ENCODE results near the gene PRPF18. TPM values are rescaled to one million over a fixed set of nuclear protein-coding genes. Genes with fewer than 3 reads are reported as not detected.

PRPF18 gene
- polyA plus RNA-seq, 2 donors: 6.6 to 13.4 TPM

DNA sequence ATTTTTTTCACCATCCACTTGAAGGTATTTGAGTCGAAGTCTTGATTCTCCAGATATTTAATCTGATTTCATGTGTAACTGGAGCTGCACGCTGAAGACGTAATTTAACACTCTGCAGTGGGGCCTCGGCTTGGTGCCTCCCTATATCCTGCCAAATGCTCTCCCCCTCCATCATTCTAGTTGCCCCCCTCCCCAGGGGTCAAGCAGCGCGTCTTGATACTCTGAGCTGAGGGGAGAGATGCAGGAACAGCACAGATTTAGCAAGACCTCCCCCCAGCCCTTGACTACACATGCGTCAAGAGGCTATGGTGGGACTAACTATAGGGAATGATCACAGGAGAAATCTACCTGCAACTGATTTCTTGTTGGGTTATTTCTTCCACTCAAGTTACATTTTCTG lies 85.8 kb downstream of the PRPF18 start:
- no peak overlapping the region for H3K4me3 ChIP-seq (ENCODE audit: low read depth in 1 of 2, low read length in 2 of 2)
- H3K9me3 ChIP-seq (ENCODE audit: control insufficient read depth in 2 of 2, insufficient read depth in 1 of 2, low read depth in 1 of 2, low read length in 1 of 2): no peaks in the 10 kb centered on the region
- peaks cover 7 to 15% of the 10 kb centered on the region in 2 donors for H3K36me3 ChIP-seq (ENCODE audit: control insufficient read depth in 2 of 2, insufficient read depth in 2 of 2, low read length in 1 of 2)
- no peaks in the 10 kb centered on the region for H3K4me1 ChIP-seq (ENCODE audit: control insufficient read depth in 2 of 2, insufficient read depth in 2 of 2, low read length in 1 of 2)
- H3K27ac ChIP-seq (ENCODE audit: low read depth in 2 of 2, low read length in 1 of 2): no peak overlapping the region
- 78 to 84% methylated on average over 7 of the region's 7 CpGs for WGBS, 2 donors
- H3K27me3 ChIP-seq (ENCODE audit: control insufficient read depth in 1 of 2, insufficient read depth in 2 of 2, low read length in 2 of 2): no peaks in the 10 kb centered on the region

DNA sequence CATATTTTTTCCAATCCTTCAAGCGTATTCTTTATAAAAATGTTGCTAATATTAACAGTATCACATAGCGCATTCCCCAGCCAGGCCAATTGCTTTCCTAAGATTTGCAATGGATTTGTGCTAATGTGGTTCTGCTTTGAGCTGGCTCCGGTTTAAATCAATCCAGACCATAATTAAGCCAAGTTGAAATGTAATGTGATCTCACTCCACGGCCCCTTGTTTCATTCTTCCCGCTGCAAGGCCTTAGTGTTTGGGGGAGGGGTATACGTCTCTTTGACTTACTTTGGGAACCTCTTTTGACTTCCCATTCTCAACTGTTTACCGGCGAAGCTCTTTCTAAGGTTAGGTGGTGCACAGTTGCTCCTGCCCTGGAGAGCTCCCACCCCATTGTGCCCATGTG lies 86.4 kb downstream of the PRPF18 start:
- Histone ChIP-seq H3K36me3 (ENCODE audit: control insufficient read depth in 2 of 2, insufficient read depth in 2 of 2, low read length in 1 of 2) (peaks cover 7 to 15% of the 10 kb centered on the region in 2 donors), H3K4me1 (ENCODE audit: control insufficient read depth in 2 of 2, insufficient read depth in 2 of 2, low read length in 1 of 2) (no peaks in the 10 kb centered on the region), H3K4me3 (ENCODE audit: low read depth in 1 of 2, low read length in 2 of 2) (no peak overlapping the region), H3K9me3 (ENCODE audit: control insufficient read depth in 2 of 2, insufficient read depth in 1 of 2, low read depth in 1 of 2, low read length in 1 of 2) (no peaks in the 10 kb centered on the region), H3K27ac (ENCODE audit: low read depth in 2 of 2, low read length in 1 of 2) (no peak overlapping the region), H3K27me3 (ENCODE audit: control insufficient read depth in 1 of 2, insufficient read depth in 2 of 2, low read length in 2 of 2) (no peaks in the 10 kb centered on the region)
- 74 to 80% methylated on average over 8 of the region's 8 CpGs for WGBS, 2 donors

DNA sequence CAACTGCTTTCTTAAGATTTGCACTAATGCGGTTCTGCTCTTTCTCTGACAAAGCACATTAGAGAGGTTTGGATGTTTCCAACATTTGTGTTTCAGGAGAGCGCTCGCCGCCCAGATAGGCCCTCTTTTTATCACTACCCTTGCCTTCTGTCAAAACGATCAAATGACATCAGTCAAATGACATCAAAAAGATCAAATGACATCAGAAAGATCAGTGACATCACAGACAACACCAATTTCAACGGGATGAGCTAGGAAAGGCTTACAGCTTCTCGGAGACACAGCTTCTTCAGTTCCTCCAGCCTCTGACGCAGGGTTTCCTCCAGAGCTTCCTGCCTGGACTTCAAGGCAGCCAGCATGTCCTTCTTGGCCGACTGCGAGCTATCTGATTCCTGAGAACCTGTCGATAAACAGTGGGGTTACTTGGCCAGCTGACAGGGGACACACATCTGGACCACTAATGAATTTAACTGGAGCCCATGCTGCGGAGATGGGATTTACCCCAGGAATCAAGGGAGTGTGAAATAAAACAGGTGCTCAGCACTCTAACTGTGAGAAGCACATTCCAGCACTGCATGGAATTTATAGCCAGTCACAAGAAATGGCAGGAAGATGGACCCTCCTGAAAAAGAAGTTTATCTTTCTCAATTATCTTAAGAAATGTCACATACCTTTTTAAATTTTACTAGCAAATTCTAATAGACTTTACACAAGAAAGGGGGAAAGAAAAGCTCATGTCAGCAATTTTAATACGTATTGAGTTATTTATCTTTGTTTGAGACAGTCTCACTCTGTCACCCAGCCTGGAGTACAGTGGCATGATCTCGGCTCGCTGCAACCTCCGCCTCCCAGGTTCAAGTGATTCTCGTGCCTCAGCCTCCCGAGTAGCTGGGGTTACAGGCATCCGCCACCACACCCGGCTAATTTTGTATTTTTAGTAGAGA lies 88.2 kb downstream of the PRPF18 start:
- WGBS, 2 donors: 88 to 89% methylated on average over 20 of the region's 20 CpGs
- Histone ChIP-seq H3K4me3 (ENCODE audit: low read depth in 1 of 2, low read length in 2 of 2) (no peak overlapping the region), H3K9me3 (ENCODE audit: control insufficient read depth in 2 of 2, insufficient read depth in 1 of 2, low read depth in 1 of 2, low read length in 1 of 2) (no peaks in the 10 kb centered on the region), H3K27me3 (ENCODE audit: control insufficient read depth in 1 of 2, insufficient read depth in 2 of 2, low read length in 2 of 2) (no peaks in the 10 kb centered on the region), H3K36me3 (ENCODE audit: control insufficient read depth in 2 of 2, insufficient read depth in 2 of 2, low read length in 1 of 2) (peaks cover 7 to 8% of the 10 kb centered on the region in 2 donors), H3K4me1 (ENCODE audit: control insufficient read depth in 2 of 2, insufficient read depth in 2 of 2, low read length in 1 of 2) (peaks cover 2 to 3% of the 10 kb centered on the region in 2 donors), H3K27ac (ENCODE audit: low read depth in 2 of 2, low read length in 1 of 2) (no peak overlapping the region)

DNA sequence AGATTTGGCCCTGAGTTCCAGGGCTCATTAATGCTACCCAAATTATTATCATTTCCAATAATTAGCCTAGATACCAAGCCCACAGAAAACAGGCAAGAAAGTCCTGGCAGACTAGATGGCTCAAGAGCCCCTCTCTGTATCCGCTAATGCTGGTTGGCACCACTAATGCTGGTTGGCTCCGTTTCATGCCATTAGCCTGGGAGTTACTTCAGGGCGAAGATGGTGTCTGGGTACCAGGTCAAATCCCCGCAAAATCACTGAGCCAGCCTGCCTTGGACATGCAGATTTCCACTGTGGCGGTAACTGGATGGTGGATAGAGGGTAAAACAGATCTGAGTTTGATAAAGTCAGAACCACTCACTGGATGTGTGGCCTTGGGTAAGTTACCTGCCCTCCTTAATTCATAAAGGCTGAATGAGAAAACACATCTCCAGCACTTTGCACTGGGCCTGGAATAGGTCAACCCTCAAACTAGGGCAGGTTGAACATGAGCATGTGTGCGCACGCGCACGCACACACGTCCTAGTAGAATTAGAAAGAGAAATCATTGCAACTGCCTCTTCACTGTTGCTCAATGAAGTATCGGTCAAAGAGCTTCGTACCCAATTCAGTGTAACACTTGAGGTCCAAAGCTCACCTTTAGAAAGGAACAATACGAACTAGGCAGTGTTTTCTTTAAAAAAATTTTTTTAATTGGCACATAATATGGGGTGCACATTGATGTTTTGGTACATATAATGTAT lies 91.5 kb downstream of the PRPF18 start:
- H3K36me3 ChIP-seq (ENCODE audit: control insufficient read depth in 2 of 2, insufficient read depth in 2 of 2, low read length in 1 of 2): peaks cover 2 to 3% of the 10 kb centered on the region in 2 donors
- H3K4me3 ChIP-seq (ENCODE audit: low read depth in 1 of 2, low read length in 2 of 2): no peak overlapping the region
- peaks cover 4 to 5% of the 10 kb centered on the region in 2 donors for H3K4me1 ChIP-seq (ENCODE audit: control insufficient read depth in 2 of 2, insufficient read depth in 2 of 2, low read length in 1 of 2)
- H3K9me3 ChIP-seq (ENCODE audit: control insufficient read depth in 2 of 2, insufficient read depth in 1 of 2, low read depth in 1 of 2, low read length in 1 of 2): no peaks in the 10 kb centered on the region
- no peak overlapping the region for H3K27ac ChIP-seq (ENCODE audit: low read depth in 2 of 2, low read length in 1 of 2)
- H3K27me3 ChIP-seq (ENCODE audit: control insufficient read depth in 1 of 2, insufficient read depth in 2 of 2, low read length in 2 of 2): no peaks in the 10 kb centered on the region
- 95% methylated on average over 13 of the region's 13 CpGs for WGBS, 2 donors

Other genes with a start within 250 kb of the PRPF18 start
- 10 to 100 TPM; 15.8 to 25.8 TPM for gene SEPHS1, start 238.7 kb upstream of the PRPF18 start, polyA plus RNA-seq
- 1 to 10 TPM; 1.1 to 1.9 TPM for gene BEND7, start 58.0 kb upstream of the PRPF18 start, polyA plus RNA-seq

Measured in esophagus (tissue), 2 donors.